Measurements from ENCODE around the gene FAM83C. TPM values are rescaled to one million over a fixed set of nuclear protein-coding genes. Genes with fewer than 3 reads are reported as not detected.
A peak's percentile ranks its signal among the peaks of the same experiment; 100 is the strongest.

FAM83C gene
- total and polyA plus RNA-seq, 10 of the 15 experiments (the other 5 are each of a cell fraction or from before 2014, with no cell fraction given), result not detected

DNA sequence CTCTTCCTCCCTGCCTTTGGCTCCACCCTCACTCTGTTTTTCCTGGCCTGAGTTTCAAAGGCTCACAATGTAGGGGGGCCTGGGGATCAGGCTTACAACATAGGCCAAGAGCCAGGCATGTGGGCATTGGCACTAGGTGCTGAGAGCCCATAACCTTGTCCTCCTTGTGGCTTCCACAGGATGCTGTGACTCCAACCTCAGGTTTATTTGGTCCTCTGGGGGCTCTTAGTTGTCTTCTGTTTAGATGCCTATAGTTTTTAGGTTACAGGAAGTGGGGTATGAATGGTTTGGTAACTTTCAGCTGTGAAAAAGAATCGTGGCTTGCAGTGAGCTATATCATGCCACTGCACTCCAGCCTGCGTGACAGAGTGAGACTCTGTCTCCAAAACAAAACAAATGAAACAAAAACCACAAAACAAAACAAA lies 40.2 kb downstream of the FAM83C start:
- SMC1A ChIA-PET (ENCODE audit: uncharacterized antibody, unreplicated experiment), result interaction anchor here (1.2 kb wide), 1 partner anchor 12 kb away, joined by 3 read pairs; no protein-coding TSS in a partner anchor
- POLR2A ChIA-PET, result no interaction called here
- Histone ChIP-seq H3K36me3 (ENCODE audit: control insufficient read depth in 2 of 2, insufficient read depth in 2 of 2, low read length in 1 of 2) (no peaks in the 10 kb centered on the region), H3K4me1 (ENCODE audit: control insufficient read depth, insufficient read depth, low read length) (peaks cover 20% of the 10 kb centered on the region), H3K4me3 (no peak overlapping the region), H3K27ac (ENCODE audit: control insufficient read depth, insufficient read depth) (peak overlapping the region; percentile 49), H3K4me2 (ENCODE audit: control insufficient read depth, insufficient read depth) (peak overlapping the region; percentile 31), H4K20me1 (ENCODE audit: control insufficient read depth, insufficient read depth) (no peaks in the 10 kb centered on the region), H3K27me3 (replicated peaks in 1 of 2; ENCODE audit: control insufficient read depth in 2 of 2, insufficient read depth in 2 of 2, low read length in 1 of 2) (no peaks in the 10 kb centered on the region), H3K79me2 (ENCODE audit: control insufficient read depth, insufficient read depth, low read length) (no peaks in the 10 kb centered on the region), H3K9ac (ENCODE audit: control insufficient read depth, insufficient read depth, low read length) (no peak overlapping the region), H2AFZ (ENCODE audit: control insufficient read depth, low read depth, low read length) (peak overlapping the region; percentile 27), H3K9me3 (replicated peaks; ENCODE audit: control insufficient read depth, insufficient read depth, low read length) (no peaks in the 10 kb centered on the region)
- WGBS (ENCODE audit: insufficient coverage, insufficient replicate concordance, low lambda C conversion rate, missing lambda C conversion rate), result 0% methylated on average over 2 of the region's 2 CpGs
- in situ Hi-C loops (cut with MboI) (loop anchor here (25.0 kb wide), 1 partner anchor 415 kb away; the partner anchor contains the start of gene NCOA6), intact Hi-C loops (cut with micrococcal nuclease; ENCODE audit: unreplicated experiment) (no loop called here)
- DNase-seq (ENCODE audit: low read depth, low spot score), result peak; percentile 39
- ATAC-seq, result peak; percentile 83
- CTCF ChIA-PET, result no interaction called here
- RAD21 ChIA-PET (ENCODE audit: unreplicated experiment), result interaction anchor here (1.4 kb wide), 1 partner anchor 107 kb away, joined by 4 read pairs; no protein-coding TSS in a partner anchor
- peak; percentile 61 for FAIRE-seq
- no TSS peak for BruUV-seq (replicated peaks)
- TF ChIP-seq STAT3 (IDR thresholded peaks at IDR 0.05; ENCODE audit: low read depth, low read length) (no peak), PKNOX1 (IDR thresholded peaks at IDR 0.05) (no peak; the same call in 1 of the 2 replicates), RUNX3 (IDR thresholded peaks at IDR 0.05; ENCODE audit: low read length) (peak; percentile 73), POLR2AphosphoS2 (IDR thresholded peaks at IDR 0.05; ENCODE audit: low read depth, low read length) (no peak), YBX1 (IDR thresholded peaks at IDR 0.05) (no peak), TAF1 (IDR thresholded peaks at IDR 0.05; ENCODE audit: borderline replicate concordance, low read depth, low read length) (no peak), RAD21 (IDR thresholded peaks at IDR 0.05; ENCODE audit: insufficient read depth, low read depth, low read length) (no peak), EP300 (IDR thresholded peaks at IDR 0.05; ENCODE audit: borderline replicate concordance in 1 of 2, control insufficient read depth in 1 of 2, low read depth in 2 of 2, low read length in 2 of 2) (peak in 1 of 2 experiments; percentile 37; a peak in 1 of 4 replicates), BRCA1 (IDR thresholded peaks at IDR 0.05; ENCODE audit: low read depth, low read length) (no peak), ZBED1 (IDR thresholded peaks at IDR 0.05; ENCODE audit: borderline replicate concordance) (no peak), ETV6 (conservative IDR thresholded peaks at IDR 0.05 in 1 of 2, IDR thresholded peaks at IDR 0.05 in 1 of 2; ENCODE audit: borderline replicate concordance in 1 of 2, low read depth in 1 of 2) (no peak), CBX3 (IDR thresholded peaks at IDR 0.05; ENCODE audit: borderline replicate concordance, low read depth) (no peak), CBX5 (IDR thresholded peaks at IDR 0.05; ENCODE audit: low read depth) (no peak)
- TF ChIP-seq, protein P1, sequence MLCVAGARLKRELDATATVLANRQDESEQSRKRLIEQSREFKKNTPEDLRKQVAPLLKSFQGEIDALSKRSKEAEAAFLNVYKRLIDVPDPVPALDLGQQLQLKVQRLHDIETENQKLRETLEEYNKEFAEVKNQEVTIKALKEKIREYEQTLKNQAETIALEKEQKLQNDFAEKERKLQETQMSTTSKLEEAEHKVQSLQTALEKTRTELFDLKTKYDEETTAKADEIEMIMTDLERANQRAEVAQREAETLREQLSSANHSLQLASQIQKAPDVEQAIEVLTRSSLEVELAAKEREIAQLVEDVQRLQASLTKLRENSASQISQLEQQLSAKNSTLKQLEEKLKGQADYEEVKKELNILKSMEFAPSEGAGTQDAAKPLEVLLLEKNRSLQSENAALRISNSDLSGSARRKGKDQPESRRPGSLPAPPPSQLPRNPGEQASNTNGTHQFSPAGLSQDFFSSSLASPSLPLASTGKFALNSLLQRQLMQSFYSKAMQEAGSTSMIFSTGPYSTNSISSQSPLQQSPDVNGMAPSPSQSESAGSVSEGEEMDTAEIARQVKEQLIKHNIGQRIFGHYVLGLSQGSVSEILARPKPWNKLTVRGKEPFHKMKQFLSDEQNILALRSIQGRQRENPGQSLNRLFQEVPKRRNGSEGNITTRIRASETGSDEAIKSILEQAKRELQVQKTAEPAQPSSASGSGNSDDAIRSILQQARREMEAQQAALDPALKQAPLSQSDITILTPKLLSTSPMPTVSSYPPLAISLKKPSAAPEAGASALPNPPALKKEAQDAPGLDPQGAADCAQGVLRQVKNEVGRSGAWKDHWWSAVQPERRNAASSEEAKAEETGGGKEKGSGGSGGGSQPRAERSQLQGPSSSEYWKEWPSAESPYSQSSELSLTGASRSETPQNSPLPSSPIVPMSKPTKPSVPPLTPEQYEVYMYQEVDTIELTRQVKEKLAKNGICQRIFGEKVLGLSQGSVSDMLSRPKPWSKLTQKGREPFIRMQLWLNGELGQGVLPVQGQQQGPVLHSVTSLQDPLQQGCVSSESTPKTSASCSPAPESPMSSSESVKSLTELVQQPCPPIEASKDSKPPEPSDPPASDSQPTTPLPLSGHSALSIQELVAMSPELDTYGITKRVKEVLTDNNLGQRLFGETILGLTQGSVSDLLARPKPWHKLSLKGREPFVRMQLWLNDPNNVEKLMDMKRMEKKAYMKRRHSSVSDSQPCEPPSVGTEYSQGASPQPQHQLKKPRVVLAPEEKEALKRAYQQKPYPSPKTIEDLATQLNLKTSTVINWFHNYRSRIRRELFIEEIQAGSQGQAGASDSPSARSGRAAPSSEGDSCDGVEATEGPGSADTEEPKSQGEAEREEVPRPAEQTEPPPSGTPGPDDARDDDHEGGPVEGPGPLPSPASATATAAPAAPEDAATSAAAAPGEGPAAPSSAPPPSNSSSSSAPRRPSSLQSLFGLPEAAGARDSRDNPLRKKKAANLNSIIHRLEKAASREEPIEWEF (IDR thresholded peaks at IDR 0.05; ENCODE audit: insufficient replicate concordance, low read depth, low read length), result no peak
